ENCODE data around the gene PSMB11. TPM values are rescaled to one million over a fixed set of nuclear protein-coding genes. Genes with fewer than 3 reads are reported as not detected.

PSMB11 gene
- total RNA-seq, 2 donors from 2014 or later, result not detected

Other genes with a start within 250 kb of the PSMB11 start
- 10 to 100 TPM in 1 of 2 donors, 1 to 10 TPM in 1; 8.2 to 12.0 TPM for gene SLC7A7, start 226.8 kb upstream of the PSMB11 start, total RNA-seq
- 10 to 100 TPM; 79.4 to 95.7 TPM for gene MRPL52, start 212.3 kb upstream of the PSMB11 start, total RNA-seq
- 10 to 100 TPM; 51.2 to 52.2 TPM for gene MMP14, start 205.6 kb upstream of the PSMB11 start, total RNA-seq
- gene LRP10, start 170.5 kb upstream of the PSMB11 start, total RNA-seq, result 10 to 100 TPM; 63.5 to 73.1 TPM
- gene REM2, start 159.0 kb upstream of the PSMB11 start, total RNA-seq, result under 1 TPM in 1 of 2 donors, not detected in 1; 0.12 TPM
- 10 to 100 TPM; 48.8 to 54.6 TPM for gene RBM23, start 123.1 kb upstream of the PSMB11 start, total RNA-seq
- 10 to 100 TPM; 46.9 to 48.6 TPM for gene PRMT5, start 112.8 kb upstream of the PSMB11 start, total RNA-seq
- 10 to 100 TPM; 17.2 to 23.9 TPM for gene HAUS4, start 85.1 kb upstream of the PSMB11 start, total RNA-seq
- gene AJUBA, start 59.7 kb upstream of the PSMB11 start, total RNA-seq, result 1 to 10 TPM; 7.0 to 8.0 TPM
- 1 to 10 TPM; 3.9 to 4.7 TPM for gene C14orf93, start 32.1 kb upstream of the PSMB11 start, total RNA-seq
- 100 to 1,000 TPM in 1 of 2 donors, 10 to 100 TPM in 1; 98.1 to 114 TPM for gene PSMB5, start 7.3 kb upstream of the PSMB11 start, total RNA-seq
- 1 to 10 TPM; 1.6 to 3.4 TPM for gene CDH24, start 15.3 kb downstream of the PSMB11 start, total RNA-seq
- gene ACIN1, start 52.9 kb downstream of the PSMB11 start, total RNA-seq, result 10 to 100 TPM; 71.4 to 77.5 TPM
- gene C14orf119, start 53.3 kb downstream of the PSMB11 start, total RNA-seq, result 10 to 100 TPM; 30.8 to 37.9 TPM
- gene CIROP, start 62.8 kb downstream of the PSMB11 start, total RNA-seq, result not detected
- gene CEBPE, start 77.0 kb downstream of the PSMB11 start, total RNA-seq, result not detected
- 10 to 100 TPM in 1 of 2 donors, 1 to 10 TPM in 1; 8.7 to 16.2 TPM for gene SLC7A8, start 141.4 kb downstream of the PSMB11 start, total RNA-seq
- gene RNF212B, start 195.7 kb downstream of the PSMB11 start, total RNA-seq, result not detected
- gene HOMEZ, start 243.9 kb downstream of the PSMB11 start, total RNA-seq, result 1 to 10 TPM; 8.3 to 8.5 TPM